ENCODE data around the gene C3AR1.

GRCh38 chr12:8078916-8079315 is 12.8 kb upstream of the C3AR1 start:
- TF ChIP-seq, protein P1, sequence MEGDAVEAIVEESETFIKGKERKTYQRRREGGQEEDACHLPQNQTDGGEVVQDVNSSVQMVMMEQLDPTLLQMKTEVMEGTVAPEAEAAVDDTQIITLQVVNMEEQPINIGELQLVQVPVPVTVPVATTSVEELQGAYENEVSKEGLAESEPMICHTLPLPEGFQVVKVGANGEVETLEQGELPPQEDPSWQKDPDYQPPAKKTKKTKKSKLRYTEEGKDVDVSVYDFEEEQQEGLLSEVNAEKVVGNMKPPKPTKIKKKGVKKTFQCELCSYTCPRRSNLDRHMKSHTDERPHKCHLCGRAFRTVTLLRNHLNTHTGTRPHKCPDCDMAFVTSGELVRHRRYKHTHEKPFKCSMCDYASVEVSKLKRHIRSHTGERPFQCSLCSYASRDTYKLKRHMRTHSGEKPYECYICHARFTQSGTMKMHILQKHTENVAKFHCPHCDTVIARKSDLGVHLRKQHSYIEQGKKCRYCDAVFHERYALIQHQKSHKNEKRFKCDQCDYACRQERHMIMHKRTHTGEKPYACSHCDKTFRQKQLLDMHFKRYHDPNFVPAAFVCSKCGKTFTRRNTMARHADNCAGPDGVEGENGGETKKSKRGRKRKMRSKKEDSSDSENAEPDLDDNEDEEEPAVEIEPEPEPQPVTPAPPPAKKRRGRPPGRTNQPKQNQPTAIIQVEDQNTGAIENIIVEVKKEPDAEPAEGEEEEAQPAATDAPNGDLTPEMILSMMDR (IDR thresholded peaks at IDR 0.05; ENCODE audit: insufficient read depth, low read length) = no peak
- TF ChIP-seq, protein P2, sequence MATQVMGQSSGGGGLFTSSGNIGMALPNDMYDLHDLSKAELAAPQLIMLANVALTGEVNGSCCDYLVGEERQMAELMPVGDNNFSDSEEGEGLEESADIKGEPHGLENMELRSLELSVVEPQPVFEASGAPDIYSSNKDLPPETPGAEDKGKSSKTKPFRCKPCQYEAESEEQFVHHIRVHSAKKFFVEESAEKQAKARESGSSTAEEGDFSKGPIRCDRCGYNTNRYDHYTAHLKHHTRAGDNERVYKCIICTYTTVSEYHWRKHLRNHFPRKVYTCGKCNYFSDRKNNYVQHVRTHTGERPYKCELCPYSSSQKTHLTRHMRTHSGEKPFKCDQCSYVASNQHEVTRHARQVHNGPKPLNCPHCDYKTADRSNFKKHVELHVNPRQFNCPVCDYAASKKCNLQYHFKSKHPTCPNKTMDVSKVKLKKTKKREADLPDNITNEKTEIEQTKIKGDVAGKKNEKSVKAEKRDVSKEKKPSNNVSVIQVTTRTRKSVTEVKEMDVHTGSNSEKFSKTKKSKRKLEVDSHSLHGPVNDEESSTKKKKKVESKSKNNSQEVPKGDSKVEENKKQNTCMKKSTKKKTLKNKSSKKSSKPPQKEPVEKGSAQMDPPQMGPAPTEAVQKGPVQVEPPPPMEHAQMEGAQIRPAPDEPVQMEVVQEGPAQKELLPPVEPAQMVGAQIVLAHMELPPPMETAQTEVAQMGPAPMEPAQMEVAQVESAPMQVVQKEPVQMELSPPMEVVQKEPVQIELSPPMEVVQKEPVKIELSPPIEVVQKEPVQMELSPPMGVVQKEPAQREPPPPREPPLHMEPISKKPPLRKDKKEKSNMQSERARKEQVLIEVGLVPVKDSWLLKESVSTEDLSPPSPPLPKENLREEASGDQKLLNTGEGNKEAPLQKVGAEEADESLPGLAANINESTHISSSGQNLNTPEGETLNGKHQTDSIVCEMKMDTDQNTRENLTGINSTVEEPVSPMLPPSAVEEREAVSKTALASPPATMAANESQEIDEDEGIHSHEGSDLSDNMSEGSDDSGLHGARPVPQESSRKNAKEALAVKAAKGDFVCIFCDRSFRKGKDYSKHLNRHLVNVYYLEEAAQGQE (IDR thresholded peaks at IDR 0.05; ENCODE audit: insufficient replicate concordance, low read depth) = no peak
